Subcutaneous adipose tissue (tissue), 4 donors: ENCODE data around the gene ZNF236. TPM values are rescaled to one million over a fixed set of nuclear protein-coding genes. Genes with fewer than 3 reads are reported as not detected.

Experiments used
- CTCF ChIP-seq: fragments of 450-650 bp; IDR thresholded peaks from one replicate; pipeline ENCODE4 v1.5.1; 2016; ENCODE audit warnings: low read depth, mild to moderate bottlenecking, control low read depth, antibody characterized with exemption, moderate library complexity
- total RNA-seq, 4 donors: library from RNA; depleted of rRNA; stranded (reverse); fragments of >200 nt; gene quantifications; one replicate each; pipeline ENCODE4 v1.1.0, GENCODE V29; 2016

The ZNF236 gene
- total RNA-seq, 4 donors from 2014 or later = 11.4 to 15.5 (median 13.8) TPM

DNA sequence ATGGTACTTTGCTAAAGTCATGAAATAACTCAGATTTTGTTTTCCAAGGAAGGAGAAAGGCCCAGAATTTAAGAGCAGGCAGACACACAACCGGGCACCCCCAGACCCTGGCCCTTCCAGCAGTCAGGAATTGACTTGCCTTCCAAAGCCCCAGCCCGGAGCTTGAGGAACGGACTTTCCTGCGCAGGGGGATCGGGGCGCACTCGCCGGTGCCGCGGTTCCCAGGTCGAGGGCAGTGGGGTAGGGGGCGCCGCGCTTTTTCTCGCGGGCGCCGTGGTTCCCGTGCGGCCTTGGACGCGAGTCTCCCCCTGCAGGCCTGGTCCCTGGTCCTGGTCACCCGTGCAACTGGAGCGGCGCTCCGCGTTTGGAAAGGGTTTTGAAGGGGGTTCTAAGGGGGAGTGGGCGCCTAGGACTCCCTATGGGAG, 1.2 kb downstream of the ZNF236 start:
- TF ChIP-seq CTCF = no peak

GRCh38 chr18:76824145-76824676, 1.9 kb downstream of the ZNF236 start:
- no peak for TF ChIP-seq CTCF

DNA sequence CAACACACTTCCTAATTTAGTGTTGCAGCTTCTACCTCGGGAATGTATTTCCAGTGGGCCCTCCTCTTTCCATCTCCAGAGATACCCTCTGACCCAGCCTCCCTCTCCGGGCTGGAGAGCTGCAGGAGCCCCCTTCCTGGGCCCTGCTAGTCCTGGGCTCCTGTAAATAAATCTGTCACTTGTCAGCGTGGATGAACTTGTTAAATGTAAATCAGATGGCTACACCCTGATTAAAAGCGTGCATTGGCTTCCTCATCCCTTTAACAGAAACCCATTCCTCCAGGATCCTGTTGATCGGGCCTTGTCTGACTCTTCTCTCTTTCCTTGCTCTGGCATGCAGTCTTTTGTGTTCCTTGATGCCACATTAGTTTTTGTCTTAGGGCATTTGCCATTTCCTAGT, 2.4 kb downstream of the ZNF236 start:
- no peak for TF ChIP-seq CTCF

GRCh38 chr18:76827205-76828200, 5.1 kb downstream of the ZNF236 start:
- TF ChIP-seq CTCF = no peak

- TF ChIP-seq CTCF = no peak
Observed at GRCh38 chr18:76834379-76834778, 12.0 kb downstream of the ZNF236 start.

- TF ChIP-seq CTCF = no peak
Observed at GRCh38 chr18:76835380-76835779, 13.0 kb downstream of the ZNF236 start.

- no peak for TF ChIP-seq CTCF
Observed at GRCh38 chr18:76837071-76837470, 14.7 kb downstream of the ZNF236 start.
